K562 (cell line): ENCODE measurements around the gene CLC. TPM values are rescaled to one million over a fixed set of nuclear protein-coding genes. Genes with fewer than 3 reads are reported as not detected.

Experiments
- FOXK2 ChIP-seq, 2 experiments: fragments of 450-650 bp; IDR thresholded peaks in 1 of 2; conservative IDR thresholded peaks in 1 of 2; 2 replicates each; pipeline ENCODE4 v1.6.1; 2016; ENCODE audit warnings: low read depth in 2 of 2, mild to moderate bottlenecking in 1 of 2
- HSF4 ChIP-seq: fragments of 250-450 bp; sonication (Bioruptor Pico); IDR thresholded peaks from 2 replicates; pipeline ENCODE4 v2.1.2; 2022; ENCODE audit warnings: mild to moderate bottlenecking, moderate library complexity, borderline replicate concordance
- MYBL2 ChIP-seq, 2 experiments: fragments of 450-650 bp in 1 of 2; sonication (generic) in 1 of 2; formaldehyde crosslinking in 1 of 2; IDR thresholded peaks; 2 replicates each; pipeline versions ENCODE4 v1.6.1 to v1.8.1; 2017 to 2022; ENCODE audit warnings: borderline replicate concordance in 1 of 2, inconsistent platforms in 1 of 2, low read depth in 1 of 2, mild to moderate bottlenecking in 1 of 2, missing genetic modification reagents in 1 of 2, moderate library complexity in 1 of 2
- SP1 ChIP-seq: sonication (generic); formaldehyde crosslinking; IDR thresholded peaks from 2 replicates; pipeline ENCODE4 v1.8.1; 2022; ENCODE audit warnings: mild to moderate bottlenecking, missing genetic modification reagents
- TCFL5 ChIP-seq: fragments of 250-450 bp; sonication (Bioruptor Pico); conservative IDR thresholded peaks from 2 replicates; pipeline ENCODE4 v1.6.1; 2021; ENCODE audit warnings: mild to moderate bottlenecking, moderate library complexity, matching md5 sums
- TSC22D4 ChIP-seq: fragments of 450-650 bp; IDR thresholded peaks from 2 replicates; pipeline ENCODE4 v1.6.1; 2016; ENCODE audit warnings: missing genetic modification characterization, missing biosample characterization, control low read depth
- ZBTB7A ChIP-seq: IDR thresholded peaks from 2 replicates; pipeline ENCODE4 v1.6.1; 2011; ENCODE audit warnings: low read depth, mild to moderate bottlenecking, low read length, moderate library complexity, borderline replicate concordance; ENCODE audit not compliant: control insufficient read depth
- ZNF431 ChIP-seq: sonication (generic); formaldehyde crosslinking; IDR thresholded peaks from 2 replicates; pipeline ENCODE4 v1.8.0; 2022; ENCODE audit warnings: mild to moderate bottlenecking, missing genetic modification reagents
- polyA plus RNA-seq, 8 experiments: library from polyadenylated mRNA; depleted of rRNA in 4 of 8; stranded (reverse) in 5 of 8; unstranded in 3 of 8; fragments of >200 nt; fragmentation: Nextera tagmentation in 2 of 8; fragmentation: Illumina TruSeq in 1 of 8; extraction: Ambion mirVana in 2 of 8; extraction: Trizol in 1 of 8; gene quantifications; 2 replicates each; pipeline versions ENCODE4 v1.2.1 to v1.2.3, GENCODE V29; 2011 to 2014; ENCODE audit warnings: inconsistent platforms in 1 of 8, missing spikeins in 1 of 8
- total RNA-seq, 7 experiments: library from RNA; depleted of rRNA in 6 of 7; stranded (reverse); fragments of >200 nt in 6 of 7; fragmentation: Illumina TruSeq in 2 of 7; extraction: Trizol in 2 of 7; gene quantifications; 2 replicates each; pipeline versions ENCODE4 v1.2.1 to v1.2.3, GENCODE V29; 2011 to 2021; ENCODE audit warnings: low replicate concordance in 1 of 7
- TF ChIP-seq, protein P1 (sequence below): fragments of 250-450 bp; sonication (Bioruptor Pico); IDR thresholded peaks from 2 replicates; pipeline ENCODE4 v1.8.0; 2021; ENCODE audit warnings: moderate library complexity, mild to moderate bottlenecking, inconsistent platforms

Gene CLC
- total and polyA plus RNA-seq, 9 of the 15 experiments (the other 6 are each of a cell fraction or from before 2014, with no cell fraction given): 0.44 to 1.1 (median 0.67) TPM; not detected in 3

DNA sequence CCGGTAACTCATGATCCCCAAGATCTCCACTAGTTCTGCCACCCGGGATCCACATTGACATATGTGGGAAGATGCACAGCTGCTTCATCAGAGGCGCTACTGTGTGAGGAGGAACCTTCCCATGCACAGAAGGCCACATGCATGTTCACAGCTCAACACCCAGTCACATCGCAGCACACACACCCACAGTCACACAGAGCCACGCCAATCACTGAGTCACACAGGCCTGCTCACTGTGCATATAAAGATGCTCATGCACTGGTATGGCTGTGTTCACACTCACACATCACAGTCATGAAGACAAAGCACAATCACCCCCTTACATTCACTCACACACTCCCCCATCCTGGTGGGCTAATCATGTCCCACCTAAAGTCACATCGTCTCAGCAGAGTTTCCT, 9.8 kb downstream of the CLC start (continued):
- TF ChIP-seq ZNF431 (CRISPR knock-in tag) (no peak), TSC22D4 (tag) (no peak), MYBL2 (IDR thresholded peaks at IDR 0.05; ENCODE audit: low read depth) (no peak), MYBL2 (CRISPR knock-in tag; IDR thresholded peaks at IDR 0.05; ENCODE audit: borderline replicate concordance) (no peak), TCFL5 (CRISPR knock-in tag) (no peak), SP1 (no peak), ZBTB7A (no peak), HSF4 (CRISPR knock-in tag) (no peak), FOXK2 (conservative IDR thresholded peaks at IDR 0.05 in 1 of 2, IDR thresholded peaks at IDR 0.05 in 1 of 2; ENCODE audit: low read depth in 2 of 2) (no peak)
- TF ChIP-seq, protein P1, sequence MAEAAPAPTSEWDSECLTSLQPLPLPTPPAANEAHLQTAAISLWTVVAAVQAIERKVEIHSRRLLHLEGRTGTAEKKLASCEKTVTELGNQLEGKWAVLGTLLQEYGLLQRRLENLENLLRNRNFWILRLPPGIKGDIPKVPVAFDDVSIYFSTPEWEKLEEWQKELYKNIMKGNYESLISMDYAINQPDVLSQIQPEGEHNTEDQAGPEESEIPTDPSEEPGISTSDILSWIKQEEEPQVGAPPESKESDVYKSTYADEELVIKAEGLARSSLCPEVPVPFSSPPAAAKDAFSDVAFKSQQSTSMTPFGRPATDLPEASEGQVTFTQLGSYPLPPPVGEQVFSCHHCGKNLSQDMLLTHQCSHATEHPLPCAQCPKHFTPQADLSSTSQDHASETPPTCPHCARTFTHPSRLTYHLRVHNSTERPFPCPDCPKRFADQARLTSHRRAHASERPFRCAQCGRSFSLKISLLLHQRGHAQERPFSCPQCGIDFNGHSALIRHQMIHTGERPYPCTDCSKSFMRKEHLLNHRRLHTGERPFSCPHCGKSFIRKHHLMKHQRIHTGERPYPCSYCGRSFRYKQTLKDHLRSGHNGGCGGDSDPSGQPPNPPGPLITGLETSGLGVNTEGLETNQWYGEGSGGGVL (CRISPR knock-in tag): no peak
- TF ChIP-seq, all 486 proteins: peak for 0
